ENCODE data around the gene FOXG1.

DNA sequence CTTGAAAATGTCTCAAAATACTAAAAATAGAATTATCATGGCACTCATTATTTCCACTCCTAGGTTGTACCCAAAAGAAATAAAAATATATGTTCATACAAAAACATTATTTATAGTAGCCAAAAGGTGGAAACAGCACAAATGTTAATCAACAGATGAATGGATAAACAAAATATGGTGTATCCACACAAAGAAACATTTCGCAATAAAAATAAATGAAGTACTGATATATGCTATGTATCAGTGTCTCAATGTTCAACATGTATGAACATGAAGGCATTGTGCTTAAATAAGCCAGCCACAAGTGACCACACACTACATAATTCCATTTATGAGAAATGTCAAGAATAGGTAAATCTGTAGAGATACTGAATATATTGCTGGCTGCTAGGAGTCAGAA lies 40.9 kb downstream of the FOXG1 start:
- TF ChIP-seq EZH2 (IDR thresholded peaks at IDR 0.05) (no peak), POLR2AphosphoS5 (IDR thresholded peaks at IDR 0.05; ENCODE audit: borderline replicate concordance, low read depth, low read length) (no peak), FOXP2 (optimal IDR thresholded peaks at IDR 0.05; ENCODE audit: control extremely low read depth, extremely low read length, insufficient read depth) (no peak)
